GM18498 (cell line): ENCODE data around the gene SLC6A1.

Experiments used
- ATAC-seq: cut with Tn5 transposase; IDR thresholded peaks from one replicate; pipeline ENCODE4 v1.9.1; 2021; ENCODE audit warnings: mild to moderate bottlenecking, moderate library complexity; ENCODE audit not compliant: unreplicated experiment

SLC6A1 gene

DNA sequence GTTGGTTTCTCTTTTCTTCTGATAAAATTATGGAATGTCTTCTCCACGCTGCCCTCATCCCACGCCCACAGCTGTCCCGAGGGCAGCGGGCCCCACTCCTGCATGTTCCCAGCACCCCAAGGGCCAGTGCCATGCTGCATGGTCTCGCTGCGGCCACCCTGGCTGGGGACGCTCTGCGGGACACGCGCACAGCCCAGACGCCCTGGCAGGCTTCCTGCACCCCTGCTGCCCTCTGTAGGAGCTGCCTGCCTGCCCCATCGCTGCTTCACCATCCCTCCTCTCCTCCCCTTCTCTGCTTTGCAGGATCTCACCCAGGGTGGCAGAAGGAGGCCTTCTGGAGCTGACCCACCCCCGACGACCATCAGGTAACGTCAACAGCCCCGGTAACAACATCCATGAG is 22.8 kb downstream of the SLC6A1 start:
- ATAC-seq: no peak

- no peak for ATAC-seq
Measured at GRCh38 chr3:11016727-11017126, 24.2 kb downstream of the SLC6A1 start.

GRCh38 chr3:11019116-11019819 is 26.7 kb downstream of the SLC6A1 start:
- ATAC-seq: no peak

GRCh38 chr3:11020764-11021163 is 28.2 kb downstream of the SLC6A1 start:
- ATAC-seq: no peak

- no peak for ATAC-seq
Measured at GRCh38 chr3:11021611-11022011, 29.1 kb downstream of the SLC6A1 start.

DNA sequence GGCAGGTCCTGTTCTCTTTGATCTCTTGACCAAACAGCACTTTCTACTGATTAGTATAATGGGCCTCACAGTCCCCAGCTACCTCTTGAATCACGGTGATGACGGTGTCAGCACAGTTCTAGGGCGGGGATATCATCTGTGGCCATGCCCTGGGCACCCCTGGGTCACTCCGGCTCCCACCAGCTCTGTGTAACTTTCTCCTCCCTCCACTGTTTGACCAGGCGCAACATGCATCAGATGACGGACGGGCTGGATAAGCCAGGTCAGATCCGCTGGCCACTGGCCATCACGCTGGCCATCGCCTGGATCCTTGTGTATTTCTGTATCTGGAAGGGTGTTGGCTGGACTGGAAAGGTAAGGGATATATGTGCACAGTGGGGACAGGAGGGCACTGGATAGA is 29.6 kb downstream of the SLC6A1 start:
- no peak for ATAC-seq

DNA sequence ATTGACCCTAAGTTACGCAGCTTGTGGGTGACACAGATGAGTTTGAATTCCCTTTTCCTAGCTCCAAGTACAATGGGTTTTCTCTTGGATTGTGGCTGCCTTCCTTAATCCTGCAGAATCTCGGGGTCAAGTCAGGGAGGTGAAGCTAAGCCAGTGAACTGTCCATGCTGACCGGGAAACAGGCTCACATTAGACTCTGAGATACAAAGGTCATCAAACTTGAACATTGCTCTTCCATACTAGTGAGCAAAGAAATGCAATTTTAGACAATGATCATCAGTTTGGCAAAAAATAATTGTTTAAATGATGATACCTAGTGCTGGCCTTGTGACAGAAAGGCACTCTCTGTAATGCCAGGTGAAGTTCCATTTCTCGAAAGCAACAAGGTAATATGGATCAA is 31.6 kb downstream of the SLC6A1 start:
- no peak for ATAC-seq

DNA sequence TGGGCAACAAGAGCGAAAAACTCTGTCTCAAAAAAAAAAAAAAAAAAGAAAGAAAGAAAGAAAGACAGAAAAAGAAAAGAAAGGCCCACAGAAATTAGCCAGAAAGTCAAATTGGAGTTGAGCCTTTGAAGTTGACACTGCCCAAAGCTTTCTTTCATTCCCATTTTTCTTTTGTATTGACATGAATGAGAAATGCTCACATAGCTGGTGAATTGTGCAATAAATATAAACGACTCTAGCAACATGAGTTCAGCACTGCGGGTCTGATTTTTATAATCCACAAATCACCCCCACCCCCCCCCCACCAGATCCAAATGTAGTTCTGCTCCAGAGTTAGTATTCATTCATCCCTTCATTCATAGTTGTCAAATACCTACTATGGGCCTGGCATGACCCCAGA is 37.4 kb downstream of the SLC6A1 start:
- ATAC-seq: no peak

GRCh38 chr3:11033871-11034270 is 41.3 kb downstream of the SLC6A1 start:
- ATAC-seq: no peak

DNA sequence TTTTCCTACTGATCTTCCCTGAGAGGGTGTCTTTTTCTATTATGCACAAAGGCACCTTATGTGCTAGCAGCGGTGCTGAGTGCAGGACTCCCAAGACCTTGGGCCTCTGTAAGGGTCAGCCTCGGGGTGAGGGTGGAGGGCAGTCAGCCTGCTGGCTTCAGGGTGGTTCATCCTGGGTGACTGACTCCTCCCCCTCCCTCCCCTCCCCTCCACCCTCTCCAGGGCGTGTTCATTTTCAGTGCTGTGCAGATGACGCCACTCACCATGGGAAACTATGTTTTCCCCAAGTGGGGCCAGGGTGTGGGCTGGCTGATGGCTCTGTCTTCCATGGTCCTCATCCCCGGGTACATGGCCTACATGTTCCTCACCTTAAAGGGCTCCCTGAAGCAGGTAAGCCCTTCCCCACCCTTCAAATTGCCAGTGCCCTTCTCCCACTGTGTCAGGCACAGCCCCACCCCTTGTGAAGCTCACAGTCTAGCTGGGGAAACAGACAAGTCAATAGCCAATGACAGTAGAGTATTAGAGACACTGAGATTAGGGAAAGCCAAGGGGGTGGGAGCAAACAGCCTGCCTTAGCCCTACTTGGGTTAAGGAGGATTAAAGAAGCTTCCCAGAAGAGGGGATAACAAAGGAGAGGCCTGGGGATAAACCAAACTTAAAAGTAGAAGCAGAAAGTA is 41.9 kb downstream of the SLC6A1 start:
- no peak for ATAC-seq

DNA sequence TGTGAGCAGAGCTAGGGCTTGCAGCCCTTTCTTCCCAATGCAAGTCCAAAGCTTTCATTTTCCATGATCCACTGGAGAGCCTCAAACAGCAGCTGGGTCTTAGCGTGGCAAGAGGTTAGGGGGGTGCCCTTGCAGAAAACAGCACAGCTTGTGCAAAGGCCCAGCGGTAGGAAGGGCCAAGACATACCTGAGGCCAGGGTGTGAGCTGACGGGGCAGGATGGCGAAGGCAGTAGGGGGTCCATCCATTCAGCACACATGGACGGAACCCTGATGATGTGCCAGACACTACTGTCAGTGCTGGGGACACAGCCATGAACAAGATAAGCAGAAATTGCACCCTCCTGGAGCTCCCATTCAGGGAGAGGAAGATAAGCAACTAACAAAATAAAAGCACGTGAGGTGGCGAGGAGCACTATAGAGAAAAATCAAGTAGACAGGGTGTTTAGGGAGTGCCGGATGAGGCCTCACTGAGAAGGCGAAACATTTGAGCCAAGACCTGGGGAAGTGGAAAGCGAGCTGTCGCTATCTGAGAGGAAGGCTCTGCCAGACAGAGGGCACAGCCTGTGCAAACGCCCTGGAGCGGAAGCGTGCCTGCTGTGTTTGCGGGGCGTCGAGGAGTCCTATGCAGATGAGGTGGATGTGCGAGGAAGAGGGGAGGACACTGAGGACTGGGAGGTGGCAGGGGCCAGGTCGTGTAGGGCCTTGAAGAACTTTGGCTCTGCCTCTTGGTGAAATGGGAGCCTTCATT is 43.4 kb downstream of the SLC6A1 start:
- ATAC-seq: no peak

GRCh38 chr3:11037241-11037873 is 44.8 kb downstream of the SLC6A1 start:
- no peak for ATAC-seq

DNA sequence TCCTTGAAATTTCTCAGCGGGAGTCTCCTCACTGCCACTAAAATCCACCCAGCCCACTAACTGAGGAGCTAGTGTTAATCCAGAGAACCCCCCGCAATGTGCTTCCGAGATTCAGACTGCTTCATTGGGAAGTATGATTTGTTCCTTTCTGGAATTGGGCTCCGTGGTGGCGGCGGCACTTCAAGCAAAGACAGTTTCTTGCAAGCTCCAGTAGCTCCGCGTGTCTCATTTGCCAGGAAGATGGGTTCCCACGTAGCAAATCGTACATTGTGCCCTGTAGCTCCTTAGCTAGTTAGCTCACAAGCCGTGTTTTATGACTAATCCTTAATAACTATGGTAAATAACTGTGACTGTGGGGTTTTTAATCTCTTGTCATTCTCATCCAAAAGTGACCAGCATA is 45.4 kb downstream of the SLC6A1 start:
- ATAC-seq: no peak

DNA sequence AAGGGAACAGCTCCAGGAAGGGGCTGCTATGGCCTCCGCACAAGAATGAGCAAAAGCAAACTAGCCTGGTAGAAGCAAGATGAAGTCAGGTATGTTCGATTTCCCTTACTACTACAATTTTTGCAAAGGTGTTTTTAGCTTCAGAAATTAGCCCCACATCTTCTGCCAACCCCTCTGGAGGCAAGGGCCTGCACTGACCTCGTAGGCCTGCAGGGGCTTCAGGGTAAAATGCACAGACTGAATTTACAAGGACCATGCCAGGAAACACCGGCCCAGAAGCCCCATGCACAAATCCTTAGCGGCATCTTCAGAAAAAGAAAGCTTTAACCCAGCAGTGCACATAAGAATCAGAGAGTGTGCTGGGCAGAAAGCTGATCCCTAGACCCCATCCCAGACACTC is 53.0 kb downstream of the SLC6A1 start:
- no peak for ATAC-seq

DNA sequence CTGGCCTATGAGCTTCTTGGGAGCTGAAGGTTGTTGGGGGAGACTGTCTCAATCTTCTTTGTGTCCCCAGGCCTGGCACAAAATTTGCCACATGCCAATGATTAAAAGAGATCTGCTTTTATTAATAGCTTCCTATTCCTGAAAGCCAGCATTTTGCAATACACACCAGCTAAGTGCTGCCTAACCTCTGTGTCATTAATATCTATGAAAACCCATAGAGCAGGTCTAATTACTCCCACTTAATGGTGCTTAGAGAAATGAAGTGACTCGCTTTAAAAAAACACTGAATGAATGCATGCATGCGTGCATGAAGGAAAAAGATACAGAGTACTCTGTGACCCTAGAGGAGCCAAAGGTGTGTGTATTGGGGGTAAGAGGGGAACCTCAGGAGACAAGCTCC is 55.0 kb downstream of the SLC6A1 start:
- ATAC-seq: no peak

- ATAC-seq: no peak
Measured at GRCh38 chr3:11050666-11051323, 58.2 kb downstream of the SLC6A1 start.

GRCh38 chr3:11053926-11054503 is 61.5 kb downstream of the SLC6A1 start:
- no peak for ATAC-seq

DNA sequence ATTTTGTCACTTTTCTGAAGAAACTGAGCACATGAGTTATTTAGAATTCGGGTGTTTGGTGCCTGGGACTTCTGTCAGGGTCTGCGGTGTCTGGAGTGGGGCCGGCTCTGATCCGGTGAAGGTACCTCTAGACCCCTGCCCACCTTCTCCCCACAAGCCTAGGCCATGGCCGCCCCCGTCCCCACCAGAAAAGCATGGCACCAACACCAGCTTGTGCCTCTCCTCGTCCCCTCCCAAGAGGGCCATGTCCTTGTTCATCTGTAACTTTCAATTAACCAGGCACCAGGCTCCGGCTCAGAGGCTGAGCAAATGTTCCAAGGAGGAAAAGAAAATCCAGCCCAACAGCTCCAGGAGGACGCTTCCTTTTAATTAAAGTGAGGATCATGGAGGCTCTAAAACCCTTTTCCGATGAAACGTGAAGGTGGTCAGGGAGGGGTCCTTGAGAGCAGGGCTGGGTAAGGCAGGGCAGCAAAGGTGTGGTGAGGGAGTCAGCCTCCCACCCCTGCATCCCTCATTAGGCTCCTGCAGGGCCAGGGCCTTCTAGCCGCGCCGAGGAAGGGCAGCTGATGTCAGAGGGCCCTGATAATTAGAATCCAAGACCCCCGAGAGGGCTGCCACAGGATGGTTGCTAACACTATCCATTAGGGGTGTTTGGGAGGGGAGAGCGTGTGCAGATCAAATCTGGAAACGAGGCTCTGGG is 62.3 kb downstream of the SLC6A1 start:
- no peak for ATAC-seq

- ATAC-seq: no peak
Measured at GRCh38 chr3:11055496-11055895, 62.9 kb downstream of the SLC6A1 start.

- ATAC-seq: no peak
Measured at GRCh38 chr3:11056531-11057050, 64.0 kb downstream of the SLC6A1 start.
